Fibroblast of gingiva (primary cell): ENCODE data around the gene CXCL16.
"Not testable (repeated sequence)": the region's sequence is repeated elsewhere in the genome, so short reads cannot be mapped to it uniquely, and the experiment has no call there.

ENCODE experiments used
- DNase-seq: peaks from one replicate; pipeline ENCODE4 v3.0.0-alpha.2; 2011; ENCODE audit warnings: low read depth

Gene CXCL16

GRCh38 chr17:4699401-4700056 lies 40.2 kb downstream of the CXCL16 start:
- DNase-seq, result not testable (repeated sequence)

DNA sequence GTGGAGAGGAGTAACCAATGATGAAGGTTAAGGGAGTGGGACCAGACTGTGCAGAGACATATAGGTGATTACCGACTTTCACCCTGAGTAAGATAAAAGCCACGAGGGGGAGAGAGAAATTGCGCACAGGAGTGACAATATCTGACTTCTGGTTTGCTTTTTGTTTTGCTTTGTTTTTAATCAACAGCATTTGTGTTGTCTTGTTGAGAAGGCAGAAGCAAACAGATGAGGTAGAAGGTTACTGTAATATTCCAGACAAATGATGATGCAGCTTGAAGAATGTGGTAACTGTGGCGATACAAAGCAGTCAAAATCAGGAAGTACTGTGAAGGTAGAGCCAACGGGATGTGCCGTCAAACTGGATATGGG lies 43.3 kb downstream of the CXCL16 start:
- DNase-seq, result no peak

GRCh38 chr17:4693416-4693815 lies 46.3 kb downstream of the CXCL16 start:
- no peak for DNase-seq

GRCh38 chr17:4691686-4692085 lies 48.0 kb downstream of the CXCL16 start:
- DNase-seq, result no peak

DNA sequence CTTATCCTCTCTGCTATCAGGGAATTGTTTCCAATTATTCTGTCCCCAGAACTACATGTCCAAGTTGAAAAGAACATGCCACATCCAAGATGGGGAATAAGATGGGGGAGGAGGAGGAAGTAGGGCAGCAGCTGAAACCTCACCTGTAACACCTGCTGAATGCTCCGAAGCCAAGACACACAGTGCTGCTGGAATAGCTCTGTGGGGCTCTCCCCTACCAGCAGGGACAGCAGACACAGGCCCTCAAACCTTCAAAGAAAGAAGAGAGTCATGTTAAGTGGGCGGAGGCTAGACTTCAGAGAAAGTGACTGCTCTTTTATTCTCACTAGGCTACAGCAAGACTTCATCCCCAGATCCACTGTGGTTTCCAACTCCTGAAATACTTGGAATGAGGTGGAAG lies 49.0 kb downstream of the CXCL16 start:
- no peak for DNase-seq

DNA sequence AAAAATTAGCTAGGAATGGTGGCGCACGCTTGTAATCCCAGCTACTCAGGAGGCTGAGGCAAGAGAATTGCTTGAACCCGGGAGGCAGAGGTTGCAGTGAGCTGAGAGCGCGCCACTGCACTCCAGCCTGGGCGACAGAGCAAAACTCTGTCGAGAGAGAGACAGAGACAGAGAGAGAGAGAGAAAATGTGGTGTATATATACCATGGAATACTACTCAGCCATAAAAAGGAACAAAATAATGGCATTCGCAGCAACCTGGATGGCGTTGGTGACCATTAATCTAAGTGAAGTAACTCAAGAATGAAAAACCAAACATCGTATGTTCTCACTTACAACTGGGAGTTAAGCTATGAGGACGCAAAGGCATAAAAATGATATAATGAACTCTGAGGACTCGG lies 49.9 kb downstream of the CXCL16 start:
- not testable (repeated sequence) for DNase-seq

- DNase-seq, result not testable (repeated sequence)
These were observed 56.0 kb downstream of the CXCL16 start for GRCh38 chr17:4683739-4684138.
